Kidney epithelial cell (primary cell): ENCODE measurements around the gene CTXN1. TPM values are rescaled to one million over a fixed set of nuclear protein-coding genes. Genes with fewer than 3 reads are reported as not detected.

Experiments used
- DNase-seq: peaks from one replicate; pipeline ENCODE4 v3.0.0-alpha.2; 2010; ENCODE audit warnings: low read depth
- H3K27me3 ChIP-seq: 2 replicates; pipeline ENCODE4 v1.6.0; 2011; ENCODE audit warnings: low read length; ENCODE audit not compliant: control insufficient read depth, insufficient read depth
- H3K36me3 ChIP-seq: 2 replicates; pipeline ENCODE4 v1.5.1; 2011; ENCODE audit warnings: low read length; ENCODE audit not compliant: control insufficient read depth, insufficient read depth
- H3K4me3 ChIP-seq: 2 replicates; pipeline ENCODE4 v1.5.1; 2011; ENCODE audit warnings: low read depth, mild to moderate bottlenecking, control low read depth, low read length
- total RNA-seq: library from RNA; depleted of rRNA; stranded (reverse); fragments of >200 nt; gene quantifications from 2 replicates; pipeline ENCODE4 v1.2.3, GENCODE V29; 2015
- TF ChIP-seq, protein P1 (sequence below): IDR thresholded peaks from 2 replicates; pipeline ENCODE4 v1.5.1; 2011; ENCODE audit warnings: mild to moderate bottlenecking, moderate library complexity, low read length, control low read depth, inconsistent platforms; ENCODE audit not compliant: insufficient read depth, poor library complexity, severe bottlenecking

Gene CTXN1
- total RNA-seq, 1 donor from 2014 or later = 16.1 TPM

GRCh38 chr19:7907122-7907521 lies 18.8 kb downstream of the CTXN1 start:
- no peak overlapping the region for H3K4me3 ChIP-seq
- TF ChIP-seq, protein P1, sequence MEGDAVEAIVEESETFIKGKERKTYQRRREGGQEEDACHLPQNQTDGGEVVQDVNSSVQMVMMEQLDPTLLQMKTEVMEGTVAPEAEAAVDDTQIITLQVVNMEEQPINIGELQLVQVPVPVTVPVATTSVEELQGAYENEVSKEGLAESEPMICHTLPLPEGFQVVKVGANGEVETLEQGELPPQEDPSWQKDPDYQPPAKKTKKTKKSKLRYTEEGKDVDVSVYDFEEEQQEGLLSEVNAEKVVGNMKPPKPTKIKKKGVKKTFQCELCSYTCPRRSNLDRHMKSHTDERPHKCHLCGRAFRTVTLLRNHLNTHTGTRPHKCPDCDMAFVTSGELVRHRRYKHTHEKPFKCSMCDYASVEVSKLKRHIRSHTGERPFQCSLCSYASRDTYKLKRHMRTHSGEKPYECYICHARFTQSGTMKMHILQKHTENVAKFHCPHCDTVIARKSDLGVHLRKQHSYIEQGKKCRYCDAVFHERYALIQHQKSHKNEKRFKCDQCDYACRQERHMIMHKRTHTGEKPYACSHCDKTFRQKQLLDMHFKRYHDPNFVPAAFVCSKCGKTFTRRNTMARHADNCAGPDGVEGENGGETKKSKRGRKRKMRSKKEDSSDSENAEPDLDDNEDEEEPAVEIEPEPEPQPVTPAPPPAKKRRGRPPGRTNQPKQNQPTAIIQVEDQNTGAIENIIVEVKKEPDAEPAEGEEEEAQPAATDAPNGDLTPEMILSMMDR = no peak
- H3K36me3 ChIP-seq = peaks cover under 1% of the 10 kb centered on the region
- H3K27me3 ChIP-seq = no peaks in the 10 kb centered on the region
- no peak for DNase-seq

DNA sequence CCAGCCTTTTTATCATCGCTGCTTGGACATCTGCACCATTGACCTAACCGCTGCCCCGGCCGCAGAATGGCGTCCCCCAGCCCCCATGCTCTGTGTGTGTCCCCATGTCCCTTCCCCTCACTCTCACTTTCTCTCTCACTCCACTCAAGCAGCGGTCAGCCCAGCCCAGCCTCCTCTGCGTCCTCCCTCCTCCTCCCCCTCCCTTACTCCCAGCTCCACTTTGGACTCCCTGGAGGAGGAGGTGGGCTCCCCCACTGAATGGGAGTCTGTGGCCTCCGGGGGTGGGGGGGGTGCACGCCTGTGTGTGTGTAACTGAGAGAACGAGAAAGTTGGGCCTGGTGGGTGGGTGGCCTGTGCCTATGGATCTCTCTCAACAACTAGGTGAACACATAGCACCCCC lies 20.1 kb downstream of the CTXN1 start:
- H3K27me3 ChIP-seq = no peaks in the 10 kb centered on the region
- no peak overlapping the region for H3K4me3 ChIP-seq
- peaks cover 1% of the 10 kb centered on the region for H3K36me3 ChIP-seq
- DNase-seq = no peak
- TF ChIP-seq, protein P1 = no peak

DNA sequence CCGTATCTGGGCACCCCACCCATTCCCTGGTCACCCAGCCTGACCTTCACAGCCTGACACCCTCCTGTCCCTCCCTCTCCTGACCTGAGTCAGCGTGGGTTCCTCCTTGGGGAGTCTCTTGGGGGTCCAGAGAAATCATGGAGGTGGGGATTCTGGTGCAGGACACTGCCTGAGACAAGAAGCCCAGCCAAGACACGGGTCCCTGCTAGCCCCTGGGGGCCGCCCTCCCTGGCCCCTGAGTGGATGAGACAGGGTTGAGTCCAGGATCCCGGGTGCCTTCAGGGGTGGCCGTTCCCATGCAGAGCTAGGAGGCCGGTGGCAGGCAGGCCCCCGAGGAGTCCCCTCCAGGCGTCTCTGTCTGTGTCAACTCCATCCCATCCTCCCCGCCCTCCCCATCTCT lies 20.7 kb downstream of the CTXN1 start:
- TF ChIP-seq, protein P1 = no peak
- DNase-seq = no peak
- Histone ChIP-seq H3K27me3 (no peaks in the 10 kb centered on the region), H3K36me3 (peaks cover 1% of the 10 kb centered on the region), H3K4me3 (no peak overlapping the region)

DNA sequence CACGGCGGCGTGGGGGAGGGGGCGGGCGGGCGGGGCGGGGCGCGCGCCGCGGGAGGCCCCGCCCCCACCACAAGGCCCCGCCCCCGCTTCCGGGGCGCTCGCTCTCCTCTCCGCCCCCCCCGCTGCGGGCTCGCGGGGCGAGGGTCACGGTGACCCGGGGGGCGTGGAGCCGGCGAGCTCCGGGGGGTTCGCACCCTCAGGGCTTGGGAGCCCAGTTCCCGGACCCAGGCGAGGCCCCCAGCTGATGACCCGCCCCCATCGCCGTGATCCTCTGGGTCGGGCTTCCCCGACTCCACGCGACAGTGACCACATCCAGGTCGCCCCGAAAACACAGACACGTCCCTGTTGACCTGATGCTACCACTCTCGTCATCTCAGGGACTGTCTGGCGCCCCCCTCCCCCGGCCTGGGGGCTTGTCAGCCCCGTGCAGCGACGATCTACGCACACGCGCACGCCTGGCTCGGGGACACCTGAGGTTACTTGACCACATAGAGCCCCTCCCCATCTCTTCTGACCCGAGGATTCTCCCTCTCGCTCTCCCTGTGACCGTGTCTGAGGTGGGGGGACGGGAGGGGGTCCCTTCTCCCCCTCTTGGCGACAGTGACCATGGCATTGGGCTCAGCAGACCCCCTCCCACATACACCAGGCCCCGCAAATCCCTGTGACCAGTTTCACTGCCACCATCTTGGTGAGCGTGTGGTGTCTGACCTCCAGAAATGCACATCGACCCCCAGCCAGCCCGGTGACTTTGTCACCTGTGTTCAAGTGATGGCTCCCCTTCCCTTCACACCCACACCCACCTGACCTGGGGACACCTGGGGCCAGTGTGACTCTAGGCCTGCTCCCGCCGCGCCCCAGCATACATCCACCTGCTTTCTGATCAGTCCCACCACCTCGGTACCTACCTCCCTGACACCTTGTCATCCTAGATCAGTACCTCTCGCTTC lies 21.6 kb downstream of the CTXN1 start:
- H3K27me3 ChIP-seq = no peaks in the 10 kb centered on the region
- TF ChIP-seq, protein P1 = no peak
- peak overlapping the region; percentile 84 for H3K4me3 ChIP-seq
- DNase-seq = no peak
- peaks cover 1% of the 10 kb centered on the region for H3K36me3 ChIP-seq

DNA sequence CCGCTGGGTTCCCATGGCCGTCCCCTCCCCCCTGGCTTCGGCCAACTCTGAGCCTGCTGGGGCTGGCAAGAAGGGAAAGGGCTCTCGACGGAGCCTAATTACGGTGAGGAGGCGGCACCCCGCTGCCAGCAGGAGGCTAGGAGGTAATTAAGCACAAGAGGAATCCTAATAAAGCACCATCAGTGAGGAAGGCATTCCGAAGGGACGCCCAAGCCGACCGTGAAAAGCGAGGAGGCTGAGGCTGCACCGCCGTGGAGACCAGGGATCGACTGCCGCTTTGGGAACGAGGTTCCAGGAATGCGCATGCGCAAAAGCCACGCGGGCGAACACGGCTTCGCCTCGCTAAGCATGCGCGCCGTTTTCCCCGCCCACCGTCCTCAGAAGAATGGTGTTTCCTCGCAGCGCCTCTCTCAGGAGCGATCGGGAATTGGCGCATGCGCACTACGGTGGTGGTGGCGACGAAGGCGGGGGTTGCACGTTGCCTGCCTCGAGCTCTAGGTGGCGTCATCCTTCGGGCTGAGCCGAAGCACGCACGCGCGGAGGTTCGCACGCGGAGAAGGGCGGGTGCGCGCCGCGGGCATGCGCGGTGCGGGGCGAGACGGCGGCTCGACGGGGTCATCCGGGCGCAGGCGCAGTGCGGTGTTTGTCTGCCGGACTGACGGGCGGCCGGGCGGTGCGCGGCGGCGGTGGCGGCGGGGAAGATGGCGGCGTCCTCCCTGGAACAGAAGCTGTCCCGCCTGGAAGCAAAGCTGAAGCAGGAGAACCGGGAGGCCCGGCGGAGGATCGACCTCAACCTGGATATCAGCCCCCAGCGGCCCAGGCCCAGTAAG lies 22.5 kb downstream of the CTXN1 start, which contains the start of gene MAP2K7:
TSS of gene MAP2K7 (plus strand) at position 634 of the 830 bp plus-strand sequence. CDS start at position 702, 68 bp downstream.
- peak within 1 kb of the TSS; percentile 84 for H3K4me3 ChIP-seq
- no peaks in the 10 kb centered on the region for H3K27me3 ChIP-seq
- DNase-seq = peak; percentile 87
- TF ChIP-seq, protein P1 = peak; percentile 60
- peaks cover 1% of the 10 kb centered on the region for H3K36me3 ChIP-seq
